ENCODE results near the gene LHX3. TPM values are rescaled to one million over a fixed set of nuclear protein-coding genes. Genes with fewer than 3 reads are reported as not detected.

Gene LHX3
- total and polyA plus RNA-seq, 2 experiments from 2014 or later: not detected

- TF ChIP-seq CTCF (IDR thresholded peaks at IDR 0.05; ENCODE audit: low read depth, low read length): no peak
- no peak overlapping the region for H3K27ac ChIP-seq
Observed at GRCh38 chr9:136210276-136210675, 5.3 kb upstream of the LHX3 start.

GRCh38 chr9:136209786-136210185 is 4.9 kb upstream of the LHX3 start:
- TF ChIP-seq CTCF (IDR thresholded peaks at IDR 0.05; ENCODE audit: low read depth, low read length): no peak
- no peaks in the 10 kb centered on the region for H3K36me3 ChIP-seq
- H3K9me3 ChIP-seq (ENCODE audit: low read depth): no peaks in the 10 kb centered on the region
- H3K4me3 ChIP-seq: no peak overlapping the region
- no peaks in the 10 kb centered on the region for H3K4me1 ChIP-seq (ENCODE audit: low read depth)
- H3K27ac ChIP-seq: no peak overlapping the region
- DNase-seq (ENCODE audit: low read depth in 1 of 2, low spot score in 1 of 2): no peak
- H3K27me3 ChIP-seq: peaks cover 20% of the 10 kb centered on the region

More at GRCh38 chr9:136210276-136210675, 5.3 kb upstream of the LHX3 start:
- Histone ChIP-seq H3K27me3 (peaks cover 15% of the 10 kb centered on the region), H3K4me3 (no peak overlapping the region), H3K9me3 (ENCODE audit: low read depth) (no peaks in the 10 kb centered on the region), H3K4me1 (ENCODE audit: low read depth) (no peaks in the 10 kb centered on the region), H3K36me3 (peaks cover 3% of the 10 kb centered on the region)
- no peak for DNase-seq (ENCODE audit: low read depth in 1 of 2, low spot score in 1 of 2)

GRCh38 chr9:136209232-136209631 is 4.3 kb upstream of the LHX3 start:
- Histone ChIP-seq H3K4me1 (ENCODE audit: low read depth) (no peaks in the 10 kb centered on the region), H3K4me3 (no peak overlapping the region), H3K27ac (no peak overlapping the region), H3K27me3 (peaks cover 25% of the 10 kb centered on the region), H3K36me3 (no peaks in the 10 kb centered on the region), H3K9me3 (ENCODE audit: low read depth) (no peaks in the 10 kb centered on the region)
- no peak for TF ChIP-seq CTCF (IDR thresholded peaks at IDR 0.05; ENCODE audit: low read depth, low read length)
- DNase-seq (ENCODE audit: low read depth in 1 of 2, low spot score in 1 of 2): no peak

- no peak for TF ChIP-seq CTCF (IDR thresholded peaks at IDR 0.05; ENCODE audit: low read depth, low read length)
- DNase-seq (ENCODE audit: low read depth in 1 of 2, low spot score in 1 of 2): no peak
- H3K4me1 ChIP-seq (ENCODE audit: low read depth): no peaks in the 10 kb centered on the region
- H3K36me3 ChIP-seq: no peaks in the 10 kb centered on the region
- peaks cover 31% of the 10 kb centered on the region for H3K27me3 ChIP-seq
- H3K4me3 ChIP-seq: no peak overlapping the region
- no peak overlapping the region for H3K27ac ChIP-seq
- no peaks in the 10 kb centered on the region for H3K9me3 ChIP-seq (ENCODE audit: low read depth)
Observed at GRCh38 chr9:136208675-136209074, 3.7 kb upstream of the LHX3 start.

GRCh38 chr9:136207616-136208015 is 2.7 kb upstream of the LHX3 start:
- H3K36me3 ChIP-seq: no peaks in the 10 kb centered on the region
- peaks cover 41% of the 10 kb centered on the region for H3K27me3 ChIP-seq
- H3K27ac ChIP-seq: no peak overlapping the region
- no peaks in the 10 kb centered on the region for H3K4me1 ChIP-seq (ENCODE audit: low read depth)
- H3K4me3 ChIP-seq: no peak overlapping the region
- no peak for TF ChIP-seq CTCF (IDR thresholded peaks at IDR 0.05; ENCODE audit: low read depth, low read length)
- H3K9me3 ChIP-seq (ENCODE audit: low read depth): no peaks in the 10 kb centered on the region
- no peak for DNase-seq (ENCODE audit: low read depth in 1 of 2, low spot score in 1 of 2)
